Natural killer cell (primary cell): ENCODE results near the gene C14orf132. TPM values are rescaled to one million over a fixed set of nuclear protein-coding genes. Genes with fewer than 3 reads are reported as not detected.

ENCODE experiments used
- ATAC-seq, 3 donors: fragments of 150-1000 bp in 2 of 3; fragments of 200-7000 bp in 1 of 3; cut with Tn5 transposase; 1 replicate in 1 of 3; 2 replicates in 2 of 3; pipeline ENCODE4 v1.10.0; 2021; ENCODE audit warnings: mild to moderate bottlenecking in 2 of 3, moderate library complexity in 2 of 3
- DNase-seq, 2 donors: peaks; one replicate each; pipeline versions ENCODE4 v3.0.0 to v3.0.0-alpha.2; 2013 to 2021; ENCODE audit warnings: mixed read lengths in 1 of 2
- H3K27ac ChIP-seq: one replicate; pipeline ENCODE4 v1.5.1; 2013; ENCODE audit warnings: mild to moderate bottlenecking, low read length
- H3K27me3 ChIP-seq: one replicate; pipeline ENCODE4 v1.6.1; 2013; ENCODE audit warnings: low read length; ENCODE audit not compliant: control insufficient read depth, insufficient read depth
- H3K36me3 ChIP-seq: one replicate; pipeline ENCODE4 v1.6.1; 2013; ENCODE audit warnings: low read length; ENCODE audit not compliant: control insufficient read depth, insufficient read depth
- H3K4me1 ChIP-seq: one replicate; pipeline ENCODE4 v1.6.1; 2013; ENCODE audit warnings: low read length; ENCODE audit not compliant: control insufficient read depth, insufficient read depth
- H3K4me3 ChIP-seq: one replicate; pipeline ENCODE4 v1.5.1; 2013; ENCODE audit warnings: low read length
- H3K9me3 ChIP-seq: one replicate; pipeline ENCODE4 v1.6.1; 2013; ENCODE audit warnings: low read length; ENCODE audit not compliant: control insufficient read depth, insufficient read depth
- H3K27ac Mint-ChIP-seq, 2 donors: one replicate each; pipeline ENCODE4 v1.8.0; 2022; ENCODE audit warnings: mild to moderate bottlenecking in 2 of 2, mixed read lengths in 2 of 2, moderate library complexity in 1 of 2
- H3K27me3 Mint-ChIP-seq, 2 donors: one replicate each; pipeline ENCODE4 v1.8.0; 2022; ENCODE audit warnings: low read depth in 2 of 2, mixed read lengths in 2 of 2
- H3K36me3 Mint-ChIP-seq: one replicate; pipeline ENCODE4 v1.8.0; 2022; ENCODE audit warnings: mixed read lengths
- H3K4me1 Mint-ChIP-seq, 2 donors: one replicate each; pipeline ENCODE4 v1.8.0; 2022; ENCODE audit warnings: mixed read lengths in 2 of 2
- H3K4me3 Mint-ChIP-seq: one replicate; pipeline ENCODE4 v1.8.0; 2022; ENCODE audit warnings: mild to moderate bottlenecking, moderate library complexity, mixed read lengths
- H3K9me3 Mint-ChIP-seq, 2 donors: one replicate each; pipeline ENCODE4 v1.8.0; 2022; ENCODE audit warnings: mixed read lengths in 2 of 2
- CTCF ChIP-seq: fragments of 200-600 bp; IDR thresholded peaks from one replicate; pipeline ENCODE4 v1.8.0; 2022; ENCODE audit warnings: antibody characterized with exemption
- WGBS: methylation state at CpG from one replicate; pipeline ENCODE4 v1.1.7; 2013; ENCODE audit warnings: missing lambda C conversion rate; ENCODE audit not compliant: insufficient coverage; 5-methylcytosine and 5-hydroxymethylcytosine counted together
- intact Hi-C: fragments of 100-400 bp; cut with micrococcal nuclease; formaldehyde crosslinking; loops from one replicate; pipeline ENCODE4 v1.14.2; 2022
- total RNA-seq, 4 donors: library from RNA; stranded (reverse); fragments of 120-200 nt in 1 of 4; gene quantifications; one replicate each; pipeline versions ENCODE4 v1.2.3 to v1.2.4, GENCODE V29; 2013 to 2022

Gene C14orf132
- total RNA-seq, 3 donors from 2014 or later (not counting 1 experiment from before 2014, with no cell fraction given): 0.07 to 0.23 TPM; not detected in 1

GRCh38 chr14:96095058-96095457, 55.9 kb downstream of the C14orf132 start:
- Histone ChIP-seq H3K27ac (no peak overlapping the region), H3K4me3 (no peak overlapping the region), H3K4me1 (no peaks in the 10 kb centered on the region), H3K9me3 (no peaks in the 10 kb centered on the region), H3K36me3 (no peaks in the 10 kb centered on the region), H3K27me3 (no peaks in the 10 kb centered on the region)
- Mint-ChIP-seq H3K36me3 (no peaks in the 10 kb centered on the region), H3K27ac (no peak overlapping the region), H3K4me1 (no peaks in the 10 kb centered on the region), H3K27me3 (peaks cover 0 to 4% of the 10 kb centered on the region in 2 donors), H3K9me3 (no peaks in the 10 kb centered on the region), H3K4me3 (no peak overlapping the region)
- no peak for TF ChIP-seq CTCF
- intact Hi-C loops: no loop called here
- WGBS: 76% methylated on average over 2 of the region's 3 CpGs
- ATAC-seq (no peak), DNase-seq (no peak)

- H3K4me1 ChIP-seq: no peaks in the 10 kb centered on the region
- no peak for TF ChIP-seq CTCF
- no peak overlapping the region for H3K27ac ChIP-seq
- H3K4me3 Mint-ChIP-seq: no peak overlapping the region
- intact Hi-C loops: no loop called here
- H3K9me3 Mint-ChIP-seq: no peaks in the 10 kb centered on the region
- peaks cover 0 to 4% of the 10 kb centered on the region in 2 donors for H3K27me3 Mint-ChIP-seq
- no peaks in the 10 kb centered on the region for H3K4me1 Mint-ChIP-seq
- no peak overlapping the region for H3K4me3 ChIP-seq
- WGBS: 71% methylated on average over 15 of the region's 16 CpGs
- no peaks in the 10 kb centered on the region for H3K9me3 ChIP-seq
- no peaks in the 10 kb centered on the region for H3K36me3 ChIP-seq
- H3K36me3 Mint-ChIP-seq: no peaks in the 10 kb centered on the region
- H3K27me3 ChIP-seq: no peaks in the 10 kb centered on the region
- no peak overlapping the region for H3K27ac Mint-ChIP-seq
- DNase-seq (no peak), ATAC-seq (no peak)
These were observed 56.7 kb downstream of the C14orf132 start for GRCh38 chr14:96095581-96096476.

- Mint-ChIP-seq H3K27ac (no peak overlapping the region), H3K4me1 (no peaks in the 10 kb centered on the region), H3K36me3 (no peaks in the 10 kb centered on the region), H3K9me3 (no peaks in the 10 kb centered on the region), H3K27me3 (peaks cover 0 to 4% of the 10 kb centered on the region in 2 donors), H3K4me3 (no peak overlapping the region)
- Histone ChIP-seq H3K4me1 (no peaks in the 10 kb centered on the region), H3K9me3 (no peaks in the 10 kb centered on the region), H3K4me3 (no peak overlapping the region), H3K36me3 (no peaks in the 10 kb centered on the region), H3K27ac (no peak overlapping the region), H3K27me3 (no peaks in the 10 kb centered on the region)
- intact Hi-C loops: no loop called here
- DNase-seq (no peak), ATAC-seq (no peak)
- TF ChIP-seq CTCF: no peak
- WGBS: 73% methylated on average over 12 of the region's 12 CpGs
These were observed 57.8 kb downstream of the C14orf132 start for GRCh38 chr14:96096639-96097610.
